Choroid plexus epithelial cell (primary cell): Measurements from ENCODE around the gene FAM81A.

ENCODE experiments used
- DNase-seq: peaks from one replicate; pipeline ENCODE4 v3.0.0-alpha.2; 2010; ENCODE audit warnings: low read depth
- H3K4me3 ChIP-seq: 2 replicates; pipeline ENCODE4 v1.5.1; 2011; ENCODE audit warnings: low read depth, mild to moderate bottlenecking, control low read depth, low read length, moderate library complexity
- CTCF ChIP-seq: conservative IDR thresholded peaks from 2 replicates; pipeline ENCODE4 v1.5.1; 2011; ENCODE audit warnings: low read depth, mild to moderate bottlenecking, control low read depth, inconsistent platforms, low read length, moderate library complexity

FAM81A gene

GRCh38 chr15:59543721-59544547 is 105.9 kb downstream of the FAM81A start:
- no peak for DNase-seq
- H3K4me3 ChIP-seq: no peak overlapping the region
- TF ChIP-seq CTCF: no peak

DNA sequence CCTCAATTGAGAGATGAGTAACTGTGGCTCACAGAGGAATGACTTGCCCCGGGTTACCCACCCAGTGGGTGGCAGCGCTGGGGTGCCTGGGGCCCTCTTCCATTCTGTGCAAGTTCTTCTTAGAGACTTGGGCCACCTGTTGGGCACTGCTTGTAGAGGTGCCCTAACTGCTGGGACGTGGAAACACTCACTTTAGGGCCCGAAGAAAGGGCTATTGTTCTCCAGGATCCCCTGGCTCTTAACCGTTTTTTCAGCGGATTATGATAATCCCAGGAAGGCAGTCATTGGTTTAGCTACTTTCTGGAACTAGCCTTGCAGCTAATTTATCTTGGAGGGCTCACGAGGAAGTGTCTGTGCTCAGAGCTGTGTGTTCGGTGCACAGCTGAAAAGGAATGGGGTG is 107.6 kb downstream of the FAM81A start:
- no peak for TF ChIP-seq CTCF
- no peak for DNase-seq
- H3K4me3 ChIP-seq: no peak overlapping the region

DNA sequence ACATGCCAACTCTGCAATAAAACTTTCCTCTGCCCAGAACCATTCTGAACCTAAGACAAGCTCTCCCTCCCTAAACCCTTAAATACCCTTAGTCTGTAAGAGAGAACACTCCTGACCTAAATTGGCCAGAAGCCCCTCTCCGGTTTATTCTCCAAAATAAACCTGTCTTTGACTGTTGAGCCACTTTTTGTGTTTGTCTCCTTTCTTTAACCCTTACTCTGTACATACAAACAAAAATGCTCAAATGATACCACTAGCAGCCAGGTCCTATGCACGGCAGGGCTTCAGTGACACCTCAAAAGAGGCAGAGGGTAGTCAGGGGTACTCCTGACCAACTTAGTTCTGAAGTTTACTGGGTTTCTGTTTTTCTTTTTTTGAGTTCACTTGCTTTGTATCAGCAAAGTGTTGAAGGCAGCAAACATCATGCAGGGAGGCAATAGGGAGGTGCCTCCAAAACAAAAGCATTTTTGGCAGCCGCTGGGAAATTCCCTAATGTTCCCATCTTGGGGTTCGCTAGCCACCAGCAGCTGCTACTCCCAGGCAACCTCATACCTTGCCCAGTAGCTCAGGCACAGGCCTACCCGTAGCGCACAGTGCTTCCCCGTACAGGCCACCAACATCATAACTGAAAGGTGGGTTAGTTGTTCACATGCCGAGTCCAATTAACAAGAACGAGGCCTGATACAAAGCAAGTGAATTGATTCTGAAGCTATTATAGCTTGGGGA is 110.7 kb downstream of the FAM81A start:
- no peak for TF ChIP-seq CTCF
- no peak for DNase-seq
- H3K4me3 ChIP-seq: no peak overlapping the region

DNA sequence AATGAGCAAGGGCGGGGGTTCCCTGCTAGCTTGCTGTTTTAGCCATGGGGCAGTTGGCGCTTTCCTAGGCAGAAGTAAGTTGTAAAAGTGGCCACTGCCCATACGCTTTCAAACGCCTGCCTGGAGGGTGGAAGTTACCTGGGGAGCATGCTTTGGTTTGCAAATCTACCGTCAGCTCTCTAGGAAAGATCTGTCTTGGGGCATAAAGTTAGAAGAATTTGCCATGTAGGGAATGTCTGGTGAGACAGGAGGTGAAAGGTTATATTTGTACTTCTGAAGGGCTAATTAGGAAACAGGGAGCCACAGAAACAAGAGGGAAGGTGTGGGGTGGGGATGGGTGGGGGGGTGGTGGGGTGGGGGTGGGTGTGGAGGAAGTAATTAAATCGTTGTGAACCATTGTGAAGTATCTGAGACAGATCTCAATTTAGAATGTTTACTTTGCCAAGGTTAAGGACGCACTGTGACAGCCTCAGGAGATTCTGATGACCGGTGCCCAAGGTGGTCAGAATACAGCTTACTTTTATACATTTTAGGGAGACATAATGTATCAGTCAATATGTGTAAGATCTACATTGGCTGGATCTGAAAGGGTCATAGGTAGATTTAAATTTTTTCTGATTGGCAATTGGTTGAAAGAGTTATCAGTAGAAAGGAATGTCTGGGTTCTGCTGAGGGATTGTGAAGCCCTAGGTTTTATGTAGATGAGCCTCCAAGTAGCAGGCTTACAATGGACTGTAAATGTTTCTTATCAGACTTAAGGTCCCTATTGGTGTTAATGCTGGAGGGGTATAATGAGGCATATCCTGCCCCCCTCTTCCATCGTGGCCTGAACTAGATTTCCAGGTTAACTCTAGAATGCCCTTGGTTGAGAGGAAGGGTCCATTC is 111.6 kb downstream of the FAM81A start:
- DNase-seq: no peak
- TF ChIP-seq CTCF: no peak
- H3K4me3 ChIP-seq: no peak overlapping the region

GRCh38 chr15:59550530-59550929 is 112.5 kb downstream of the FAM81A start:
- DNase-seq: no peak
- no peak for TF ChIP-seq CTCF
- no peak overlapping the region for H3K4me3 ChIP-seq

- TF ChIP-seq CTCF: no peak
- H3K4me3 ChIP-seq: no peak overlapping the region
- no peak for DNase-seq
These were observed 113.0 kb downstream of the FAM81A start for GRCh38 chr15:59550956-59551355.
